ENCODE data around the gene FAM110D.

Gene FAM110D

DNA sequence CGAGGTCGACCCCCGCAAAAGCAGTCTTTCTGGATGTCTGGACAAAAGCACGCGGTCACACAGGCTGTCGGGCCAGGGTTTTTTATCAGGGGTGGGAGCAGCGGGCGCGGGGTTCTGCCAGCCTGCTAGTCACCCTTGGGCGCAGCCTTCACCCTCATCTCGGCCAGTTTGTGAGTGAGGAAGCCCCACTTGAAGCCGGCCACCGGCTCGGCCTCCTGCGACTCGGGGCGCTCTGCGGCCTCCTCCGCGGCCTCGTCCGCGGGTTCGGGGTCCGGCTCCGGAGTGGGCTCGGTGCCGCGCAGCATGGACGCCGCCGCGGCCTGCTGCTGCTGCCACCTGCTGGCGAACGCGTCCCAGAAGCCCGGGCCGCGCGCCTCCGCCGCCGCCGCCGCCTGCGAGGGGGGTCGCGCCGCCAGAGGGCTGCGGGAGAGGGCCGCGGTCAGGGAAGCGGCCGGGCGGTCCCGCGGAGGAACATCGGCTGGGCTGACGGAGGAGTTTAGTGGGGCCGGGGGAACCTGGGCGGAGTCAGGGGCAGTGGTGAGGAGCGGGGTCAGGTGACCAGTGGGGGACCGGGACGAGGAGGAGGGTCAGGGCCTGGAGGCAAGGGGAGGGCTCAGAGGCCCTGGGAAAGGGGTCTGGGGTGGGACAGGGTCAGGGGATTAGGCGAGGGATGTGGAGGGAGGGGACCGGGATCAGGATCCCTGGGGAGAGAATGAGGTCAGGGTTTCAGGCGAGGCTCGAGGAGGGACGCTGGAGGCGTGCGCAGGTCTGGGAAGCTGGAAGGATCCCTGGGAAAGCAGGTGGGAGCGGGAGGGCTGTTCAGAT lies 5.4 kb downstream of the FAM110D start:
- DNase-seq: no peak

DNA sequence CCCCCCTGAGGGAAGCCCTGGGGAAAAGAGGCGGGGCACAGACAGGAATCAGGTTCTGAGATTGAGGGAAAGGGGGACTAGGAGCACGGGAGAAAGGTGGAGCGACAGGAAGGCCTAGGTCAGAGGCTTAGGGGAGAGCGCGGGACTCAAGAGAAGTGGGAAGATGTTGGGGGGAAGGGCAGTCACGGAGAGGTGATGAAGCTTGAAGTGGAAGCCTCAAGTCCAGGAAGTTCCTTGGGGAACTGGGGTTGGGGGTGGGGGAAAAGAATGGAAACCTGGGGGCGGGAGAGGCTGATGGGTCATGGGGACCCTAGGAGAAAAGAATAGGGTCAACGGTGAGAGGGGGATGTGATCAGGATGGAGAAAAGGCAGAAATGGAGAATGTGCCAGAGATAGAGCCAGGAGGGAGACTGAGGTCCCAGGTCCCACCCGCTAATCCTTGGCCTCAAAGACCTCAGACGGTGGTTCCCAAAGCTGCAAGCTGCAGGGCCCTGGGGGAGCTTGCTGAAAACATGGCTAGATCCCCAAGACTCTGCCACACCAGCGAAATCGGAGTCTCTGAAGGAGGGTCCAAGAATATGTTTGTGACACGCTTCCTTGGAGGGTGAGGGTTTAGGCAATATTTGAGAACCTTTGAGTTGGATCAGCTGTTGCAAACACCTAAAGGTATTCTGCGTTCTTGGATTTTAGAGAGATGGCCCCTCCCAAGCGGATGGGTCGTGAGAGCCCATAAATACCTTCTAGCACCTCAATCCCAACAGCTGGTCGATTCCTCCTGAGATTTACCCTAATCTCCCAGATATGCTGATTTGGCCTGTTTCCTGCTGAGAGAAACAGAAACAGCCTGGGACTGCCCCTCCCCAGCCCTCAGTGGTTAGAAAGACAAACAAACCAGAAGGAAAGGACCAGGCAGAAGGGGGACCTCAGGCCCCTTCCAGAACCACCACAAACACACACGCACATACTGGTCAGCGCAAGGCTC lies 6.3 kb downstream of the FAM110D start:
- no peak for DNase-seq

- DNase-seq: no peak
Observed at GRCh38 chr1:26166719-26167281, 7.9 kb downstream of the FAM110D start.

GRCh38 chr1:26168410-26169197 lies 9.7 kb downstream of the FAM110D start, which contains the start of gene C1orf232:
Gene C1orf232, minus strand, starts transcription at chr1:26168963. Its CDS starts 464 bp downstream, at chr1:26168499.
- no peak for DNase-seq

- no peak for DNase-seq
Observed at GRCh38 chr1:26169198-26169554, 10.3 kb downstream of the FAM110D start.

GRCh38 chr1:26169669-26170471 lies 11.0 kb downstream of the FAM110D start, which contains the start of gene ZNF593:
Gene ZNF593, plus strand, starts transcription at chr1:26169908. Its CDS starts 76 bp downstream, at chr1:26169984.
- DNase-seq: peak; percentile 95

DNA sequence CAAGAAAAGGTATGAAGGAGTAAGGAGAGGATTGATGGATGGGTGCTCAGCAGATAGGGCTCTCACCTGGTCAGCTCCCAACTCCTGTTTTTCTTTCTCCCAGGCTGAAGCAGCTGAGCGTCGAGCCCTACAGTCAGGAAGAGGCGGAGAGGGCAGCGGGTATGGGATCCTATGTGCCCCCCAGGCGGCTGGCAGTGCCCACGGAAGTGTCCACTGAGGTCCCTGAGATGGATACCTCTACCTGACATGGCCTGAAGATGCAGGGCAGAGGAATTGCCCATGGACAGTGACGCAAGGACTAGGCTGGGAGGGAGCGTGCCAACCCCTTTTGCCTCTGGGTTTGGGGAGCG lies 11.6 kb downstream of the FAM110D start:
- no peak for DNase-seq

DNA sequence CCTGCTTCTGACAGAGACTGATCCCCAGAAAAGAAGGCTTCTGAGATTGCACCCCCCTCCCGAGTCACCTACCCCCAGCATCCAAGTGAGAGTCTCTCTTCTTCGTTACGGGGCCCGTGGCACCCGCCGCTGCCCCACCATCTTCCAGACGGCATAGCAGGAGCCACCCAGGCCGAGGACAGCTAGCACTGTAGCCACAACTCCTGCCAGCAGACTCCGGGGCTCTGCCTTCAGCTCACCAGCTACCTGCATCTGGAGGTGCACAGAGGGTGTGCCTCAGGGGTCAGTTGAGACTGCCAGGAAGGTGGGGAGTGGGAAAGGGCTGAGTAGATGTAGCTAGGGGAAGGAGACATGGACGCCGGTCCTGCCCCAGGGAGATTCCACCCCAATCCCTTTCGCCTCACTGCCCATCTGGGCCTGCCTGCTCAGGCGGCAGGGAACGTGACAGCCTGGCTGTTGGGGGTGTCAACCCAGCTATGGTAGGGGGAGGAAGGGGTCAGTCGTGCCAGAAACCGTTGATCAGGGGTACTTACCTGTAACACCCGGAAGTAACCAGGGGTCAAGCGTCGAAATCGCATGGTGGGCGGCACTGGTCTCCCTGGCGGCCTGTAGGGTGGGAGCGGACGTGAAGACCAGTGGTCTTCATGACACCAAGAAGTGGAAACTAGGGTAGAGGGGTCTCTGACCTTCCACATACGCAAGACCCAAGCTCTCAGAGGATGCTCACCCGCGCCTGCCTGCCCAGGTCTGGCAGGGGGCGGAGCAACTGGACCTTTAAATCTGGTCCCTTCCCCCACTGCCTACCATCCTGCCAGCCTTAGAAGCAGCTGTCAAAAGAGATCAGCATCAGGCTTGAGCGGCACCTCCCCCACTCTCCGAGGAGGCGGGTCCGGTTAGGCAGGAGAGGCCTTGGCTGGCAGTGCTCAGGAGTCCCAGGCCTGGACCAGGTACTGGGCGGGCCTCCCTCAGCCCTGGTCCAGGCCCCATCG lies 12.5 kb downstream of the FAM110D start, which contains the start of gene ZNF593OS:
Gene ZNF593OS, minus strand, starts transcription at position 749 of the 989 bp plus-strand sequence. Its CDS starts 171 bp downstream, at position 578.
- DNase-seq: no peak

- DNase-seq: no peak
Observed at GRCh38 chr1:26175346-26175745, 16.5 kb downstream of the FAM110D start.

DNA sequence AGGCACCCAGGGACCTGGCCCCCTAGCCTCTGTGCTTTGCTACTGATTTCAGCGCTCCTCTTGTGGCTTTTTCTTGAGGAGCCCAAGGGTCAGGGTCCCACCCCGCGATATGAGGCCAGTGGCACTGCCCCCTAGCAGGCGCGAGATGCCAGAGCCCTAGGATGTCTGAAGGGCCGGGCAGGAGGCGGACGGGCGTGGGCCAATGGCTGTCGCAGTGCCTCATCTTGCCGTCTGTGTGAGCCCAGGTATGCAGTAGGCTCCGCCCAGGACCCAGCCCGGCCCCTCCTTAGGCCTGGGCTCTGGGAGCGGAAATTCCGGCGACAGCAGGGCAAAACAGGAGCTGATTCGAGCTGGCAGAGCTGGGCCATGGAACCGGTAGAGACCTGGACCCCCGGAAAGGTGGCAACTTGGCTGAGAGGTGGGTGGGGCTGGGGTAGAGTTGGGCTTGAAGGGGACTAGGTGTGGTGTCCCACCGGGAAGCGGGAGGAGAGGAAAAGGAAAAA lies 18.4 kb downstream of the FAM110D start, which contains the start of gene CNKSR1:
Gene CNKSR1, plus strand, starts transcription at position 310 of the 503 bp plus-strand sequence. Its CDS starts 57 bp downstream, at position 367.
- no peak for DNase-seq

GRCh38 chr1:26180010-26180506 lies 21.2 kb downstream of the FAM110D start:
- no peak for DNase-seq

GRCh38 chr1:26181586-26182382 lies 22.9 kb downstream of the FAM110D start:
- DNase-seq: no peak

DNA sequence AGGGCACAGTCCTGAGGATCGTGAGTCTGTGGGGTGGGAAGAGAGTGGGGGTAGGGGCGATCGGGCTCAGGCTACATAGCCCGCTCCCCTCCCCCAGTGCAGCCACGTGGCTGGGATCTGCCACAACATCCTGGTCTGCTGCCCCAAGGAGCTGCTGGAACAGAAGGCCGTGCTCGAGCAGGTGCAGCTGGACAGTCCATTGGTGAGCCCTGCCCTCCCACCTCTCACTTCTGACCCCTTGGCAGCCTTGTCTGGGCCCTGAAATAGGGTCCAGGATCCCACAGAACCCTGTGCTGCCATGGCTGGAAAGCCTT lies 23.5 kb downstream of the FAM110D start:
- DNase-seq: no peak

DNA sequence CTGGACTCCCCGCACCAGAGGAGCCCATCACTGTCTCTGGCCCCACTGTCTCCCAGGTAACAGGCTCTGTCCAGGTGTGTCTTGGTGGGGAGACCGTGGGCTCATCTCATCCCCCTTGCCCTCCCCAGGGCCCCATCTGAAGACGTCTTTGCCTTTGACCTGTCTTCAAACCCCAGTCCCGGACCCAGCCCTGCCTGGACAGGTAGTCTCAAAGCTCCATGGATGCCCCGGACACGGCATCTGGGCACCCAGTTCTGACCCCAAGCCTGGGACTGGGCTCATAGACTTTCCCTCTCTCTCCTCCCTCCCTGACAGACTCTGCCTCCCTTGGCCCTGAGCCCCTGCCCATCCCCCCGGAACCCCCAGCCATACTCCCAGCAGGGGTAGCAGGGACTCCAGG lies 25.2 kb downstream of the FAM110D start:
- no peak for DNase-seq

DNA sequence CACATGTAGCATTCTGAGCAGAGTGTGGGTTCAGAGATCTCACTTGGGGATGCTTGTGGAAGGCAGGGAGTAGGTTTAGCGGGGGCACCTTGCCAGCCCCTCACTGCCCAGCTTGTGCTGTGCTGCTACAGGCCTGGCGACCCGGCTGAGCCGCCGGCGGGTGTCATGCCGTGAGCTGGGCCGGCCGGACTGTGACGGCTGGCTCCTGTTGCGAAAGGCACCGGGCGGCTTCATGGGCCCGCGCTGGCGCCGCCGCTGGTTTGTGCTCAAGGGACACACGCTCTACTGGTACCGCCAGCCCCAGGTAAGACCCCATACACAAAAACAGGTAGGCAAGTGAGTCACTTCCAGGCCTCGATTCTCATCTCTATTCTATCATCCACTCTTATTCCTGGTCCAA lies 26.0 kb downstream of the FAM110D start:
- no peak for DNase-seq

DNA sequence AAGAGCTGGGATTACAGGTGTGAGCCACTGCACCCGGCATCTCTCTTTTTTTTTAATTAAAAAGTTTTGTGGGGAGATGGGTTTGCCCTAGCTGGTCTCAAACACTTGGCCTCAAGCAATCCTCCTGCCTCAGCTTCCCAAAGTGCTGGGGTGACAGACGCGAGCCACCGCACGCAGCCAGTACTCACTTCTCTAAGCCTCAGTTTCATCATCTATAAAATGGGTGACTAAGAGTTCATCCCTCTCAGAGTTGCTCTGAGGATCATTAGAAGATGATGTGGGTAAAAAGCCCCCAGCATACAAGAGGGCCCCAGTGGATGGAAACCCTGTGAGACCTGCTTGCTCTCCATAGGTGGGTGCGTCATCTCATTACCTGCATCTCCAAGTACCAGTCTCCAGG lies 29.0 kb downstream of the FAM110D start:
- no peak for DNase-seq

DNA sequence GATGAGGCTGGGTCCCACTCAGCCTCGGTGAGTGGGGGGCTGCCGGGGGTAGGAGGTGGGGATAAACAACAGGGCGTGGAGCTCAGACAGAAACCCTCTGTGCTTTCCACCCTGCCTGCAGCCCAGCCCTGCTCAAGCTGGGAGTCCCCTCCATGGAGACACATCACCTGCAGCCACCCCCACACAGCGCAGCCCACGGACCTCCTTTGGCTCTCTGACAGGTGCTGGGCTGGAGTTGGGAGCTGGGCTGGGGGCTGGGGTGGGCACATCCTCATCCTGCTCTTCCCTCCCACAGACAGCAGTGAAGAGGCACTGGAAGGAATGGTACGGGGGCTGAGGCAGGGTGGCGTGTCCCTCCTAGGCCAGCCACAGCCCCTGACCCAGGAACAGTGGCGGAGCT lies 29.6 kb downstream of the FAM110D start:
- DNase-seq: no peak

DNA sequence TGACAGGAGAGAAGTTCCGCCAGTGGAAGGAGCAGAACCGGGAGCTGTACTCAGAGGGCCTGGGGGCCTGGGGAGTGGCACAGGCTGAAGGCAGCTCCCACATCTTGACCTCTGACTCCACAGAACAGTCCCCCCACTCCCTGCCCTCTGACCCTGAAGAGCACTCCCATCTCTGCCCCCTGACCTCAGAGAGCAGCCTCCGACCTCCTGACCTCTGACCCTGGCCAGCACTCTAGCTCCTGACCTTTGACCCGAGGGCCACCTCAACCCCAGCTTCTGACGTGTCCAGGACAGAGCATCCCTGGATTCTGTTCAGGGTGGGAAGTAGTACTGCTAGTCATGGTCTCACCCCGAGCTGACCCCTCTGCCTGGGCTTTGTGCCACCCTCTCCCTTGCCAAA lies 30.5 kb downstream of the FAM110D start:
- DNase-seq: no peak

GRCh38 chr1:26189751-26190275 lies 30.9 kb downstream of the FAM110D start:
- no peak for DNase-seq

Measured in femur (tissue), 1 donor.